Uterine smooth muscle cell (primary cell): ENCODE data around the gene STARD6. TPM values are rescaled to one million over a fixed set of nuclear protein-coding genes. Genes with fewer than 3 reads are reported as not detected.

Source experiments
- total RNA-seq: library from RNA; depleted of rRNA; stranded (reverse); fragments of >200 nt; gene quantifications from 2 replicates; pipeline ENCODE4 v1.2.3, GENCODE V29; 2014

STARD6 gene
- not detected in 2 replicates for total RNA-seq

DNA sequence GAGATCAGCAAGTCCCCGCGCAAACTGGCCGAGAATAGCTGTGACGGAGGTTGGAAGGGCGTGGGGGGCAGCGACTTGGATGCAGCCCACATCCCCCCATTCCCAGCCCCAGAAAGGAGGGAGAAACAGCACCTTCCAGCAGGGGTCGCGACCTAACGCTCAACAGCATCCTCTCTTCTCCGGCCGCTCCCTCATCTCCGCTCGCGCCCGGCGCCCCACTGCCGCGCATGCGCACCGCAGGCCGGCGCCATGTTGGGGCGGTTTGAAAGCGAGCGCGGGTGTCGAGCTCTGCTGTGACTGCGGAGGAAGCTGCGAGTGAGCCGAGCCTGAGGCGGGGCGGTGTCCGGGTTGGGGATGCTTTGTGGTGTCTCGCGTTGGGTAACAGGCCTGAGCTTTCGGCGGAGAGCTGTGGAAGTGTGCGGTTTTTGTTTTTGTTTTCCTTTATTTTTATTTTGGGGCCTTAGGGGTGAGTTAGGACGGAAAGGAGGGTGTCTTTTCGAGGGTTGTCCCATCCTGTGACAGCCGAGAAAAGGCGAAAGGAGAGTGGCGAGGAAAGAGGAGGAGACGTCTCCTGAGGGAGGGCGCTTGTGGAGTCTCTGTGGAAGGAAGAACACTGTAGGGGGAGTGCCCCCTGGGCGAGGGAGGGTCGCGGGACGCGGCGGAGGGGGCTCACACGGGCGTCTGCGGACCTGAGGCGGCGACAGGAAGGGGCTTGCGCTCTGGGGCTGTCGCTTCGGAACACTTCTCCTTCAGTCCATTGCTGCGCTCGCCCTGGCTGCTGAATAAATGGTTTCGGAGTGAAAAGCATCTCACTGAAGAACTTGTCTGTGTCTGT, at the start of gene STARD6, which contains the start of gene C18orf54:
TSS of gene STARD6 (minus strand) at position 199 of the 835 bp plus-strand sequence. CDS start 3,285 bp downstream, outside the sequence.
TSS of gene C18orf54 (plus strand) at position 247 of the 835 bp plus-strand sequence. CDS start 2,667 bp downstream, outside the sequence.

Other genes starting within 250 kb of the STARD6 start
- gene MBD2, start 133.2 kb downstream of the STARD6 start, total RNA-seq, result 28.1 and 29.7 TPM in 2 replicates
- gene POLI, start 88.3 kb downstream of the STARD6 start, total RNA-seq, result 31.8 and 33.2 TPM in 2 replicates
- 4.5 and 10.2 TPM in 2 replicates for gene C18orf54, start within 50 bp of the STARD6 start, total RNA-seq
- not detected in 2 replicates for gene DYNAP, start 233.4 kb upstream of the STARD6 start, total RNA-seq